PFSK-1 (cell line): ENCODE measurements around the gene NKAIN4.

Experiments
- FOXP2 ChIP-seq: optimal IDR thresholded peaks from 2 replicates; pipeline ENCODE3; 2011; ENCODE audit warnings: borderline replicate concordance, control low read depth, inconsistent platforms; ENCODE audit not compliant: insufficient read depth; ENCODE audit errors: extremely low read length, extremely low read depth
- POLR2AphosphoS5 ChIP-seq: IDR thresholded peaks from 2 replicates; pipeline ENCODE4 v1.6.1; 2012; ENCODE audit warnings: low read depth, mild to moderate bottlenecking, control low read depth, low read length, moderate library complexity
- REST ChIP-seq, 2 experiments: IDR thresholded peaks; 2 replicates each; pipeline versions ENCODE4 v1.6.1 to v1.8.0; 2011 to 2012; ENCODE audit warnings: low read depth in 2 of 2, low read length in 2 of 2, control low read depth in 1 of 2, inconsistent platforms in 1 of 2, mild to moderate bottlenecking in 1 of 2, moderate library complexity in 1 of 2; ENCODE audit not compliant: insufficient read depth in 1 of 2
- SIN3A ChIP-seq: IDR thresholded peaks from 2 replicates; pipeline ENCODE4 v1.6.1; 2012; ENCODE audit warnings: mild to moderate bottlenecking, low read length, moderate library complexity, borderline replicate concordance; ENCODE audit not compliant: insufficient read depth
- TAF1 ChIP-seq: IDR thresholded peaks from 2 replicates; pipeline ENCODE4 v1.6.1; 2012; ENCODE audit warnings: low read length, control low read depth, borderline replicate concordance; ENCODE audit not compliant: insufficient read depth

GRCh38 chr20:63190828-63191227 lies 63.4 kb downstream of the NKAIN4 start:
- TF ChIP-seq TAF1 (no peak), POLR2AphosphoS5 (no peak), SIN3A (no peak), REST (IDR thresholded peaks at IDR 0.05; ENCODE audit: insufficient read depth in 1 of 2, low read depth in 2 of 2, low read length in 2 of 2) (no peak), FOXP2 (no peak)
